GM21526 (cell line): ENCODE measurements around the gene KIAA0513.

ENCODE experiments used
- ATAC-seq: cut with Tn5 transposase; IDR thresholded peaks from one replicate; pipeline ENCODE4 v1.9.1; 2021; ENCODE audit warnings: moderate library complexity; ENCODE audit not compliant: unreplicated experiment, low FRiP score

The KIAA0513 gene

GRCh38 chr16:85128079-85128837 is 100.7 kb downstream of the KIAA0513 start:
- no peak for ATAC-seq

GRCh38 chr16:85129876-85130704 is 102.5 kb downstream of the KIAA0513 start:
- ATAC-seq: no peak

GRCh38 chr16:85130705-85131028 is 103.1 kb downstream of the KIAA0513 start:
- no peak for ATAC-seq

GRCh38 chr16:85132456-85133289 is 105.1 kb downstream of the KIAA0513 start:
- no peak for ATAC-seq

- no peak for ATAC-seq
Measured at GRCh38 chr16:85133290-85133599, 105.7 kb downstream of the KIAA0513 start.

- ATAC-seq: no peak
Measured at GRCh38 chr16:85134076-85134788, 106.6 kb downstream of the KIAA0513 start.

- ATAC-seq: no peak
Measured at GRCh38 chr16:85134789-85135142, 107.2 kb downstream of the KIAA0513 start.

- no peak for ATAC-seq
Measured at GRCh38 chr16:85136213-85136701, 108.7 kb downstream of the KIAA0513 start.

GRCh38 chr16:85136702-85137322 is 109.2 kb downstream of the KIAA0513 start:
- ATAC-seq: no peak

GRCh38 chr16:85137323-85138072 is 109.9 kb downstream of the KIAA0513 start:
- no peak for ATAC-seq

GRCh38 chr16:85138073-85138824 is 110.7 kb downstream of the KIAA0513 start:
- ATAC-seq: no peak

- ATAC-seq: no peak
Measured at GRCh38 chr16:85138825-85139627, 111.4 kb downstream of the KIAA0513 start.

GRCh38 chr16:85139881-85140339 is 112.3 kb downstream of the KIAA0513 start:
- no peak for ATAC-seq

- ATAC-seq: no peak
Measured at GRCh38 chr16:85140455-85141012, 112.9 kb downstream of the KIAA0513 start.

GRCh38 chr16:85141491-85142128 is 114.0 kb downstream of the KIAA0513 start:
- no peak for ATAC-seq

GRCh38 chr16:85142129-85142513 is 114.5 kb downstream of the KIAA0513 start:
- ATAC-seq: no peak

GRCh38 chr16:85142771-85143211 is 115.2 kb downstream of the KIAA0513 start:
- ATAC-seq: no peak
